Lower leg skin (tissue), 3 donors: Measurements from ENCODE around the gene LRRC46.

Experiments
- CTCF ChIP-seq, 3 donors: fragments of 450-650 bp; IDR thresholded peaks; one replicate each; pipeline ENCODE4 v1.5.1; 2016; ENCODE audit warnings: antibody characterized with exemption in 3 of 3, mild to moderate bottlenecking in 3 of 3, moderate library complexity in 2 of 3
- POLR2A ChIP-seq, 2 donors: fragments of 450-650 bp; IDR thresholded peaks; one replicate each; pipeline ENCODE4 v1.6.1; 2016 to 2017; ENCODE audit warnings: antibody characterized with exemption in 2 of 2, mild to moderate bottlenecking in 1 of 2, moderate library complexity in 1 of 2

GRCh38 chr17:47834756-47835155, 3.3 kb downstream of the LRRC46 start:
- TF ChIP-seq CTCF (IDR thresholded peaks at IDR 0.05) (no peak), POLR2A (IDR thresholded peaks at IDR 0.05) (no peak)
